HepG2 (cell line): Measurements from ENCODE around the gene ASB16. TPM values are rescaled to one million over a fixed set of nuclear protein-coding genes. Genes with fewer than 3 reads are reported as not detected.

Experiments
- GTF2F1 ChIP-seq: fragments of 150-350 bp; IDR thresholded peaks from 2 replicates; pipeline ENCODE4 v1.6.1; 2014; ENCODE audit warnings: low read length
- HCFC1 ChIP-seq: fragments of 150-350 bp; IDR thresholded peaks from 2 replicates; pipeline ENCODE4 v1.6.1; 2014; ENCODE audit warnings: low read depth, low read length
- NFE2 ChIP-seq: sonication (generic); formaldehyde crosslinking; IDR thresholded peaks from 2 replicates; pipeline ENCODE4 v1.4.0; 2020; ENCODE audit warnings: missing genetic modification reagents
- RBFOX2 ChIP-seq: fragments of 200-400 bp; formaldehyde crosslinking; IDR thresholded peaks from 2 replicates; pipeline ENCODE4 v1.6.1; 2017; ENCODE audit warnings: low read depth, mild to moderate bottlenecking, low read length
- SAP130 ChIP-seq: IDR thresholded peaks from 2 replicates; pipeline ENCODE4 v1.6.1; 2016; ENCODE audit warnings: low read depth
- ZNF343 ChIP-seq: sonication (generic); formaldehyde crosslinking; IDR thresholded peaks from 2 replicates; pipeline ENCODE4 v1.4.0; 2020; ENCODE audit warnings: mild to moderate bottlenecking, missing genetic modification reagents
- ZNF615 ChIP-seq: sonication (generic); formaldehyde crosslinking; IDR thresholded peaks from 2 replicates; pipeline ENCODE4 v1.5.0; 2020; ENCODE audit warnings: mild to moderate bottlenecking, missing genetic modification reagents, borderline replicate concordance
- ZNF83 ChIP-seq: sonication (generic); formaldehyde crosslinking; IDR thresholded peaks from 2 replicates; pipeline ENCODE4 v1.4.0; 2020; ENCODE audit warnings: missing genetic modification reagents, mild to moderate bottlenecking, borderline replicate concordance
- polyA plus RNA-seq, 8 experiments: library from polyadenylated mRNA; depleted of rRNA in 3 of 8; stranded (reverse) in 7 of 8; unstranded in 1 of 8; fragments of >200 nt; fragmentation: Illumina TruSeq in 4 of 8; extraction: Trizol in 4 of 8; gene quantifications; 2 replicates each; pipeline versions ENCODE4 v1.2.1 to v1.2.3, GENCODE V29; 2011 to 2016; ENCODE audit warnings: low read depth in 4 of 8, missing spikeins in 1 of 8, mixed read lengths in 1 of 8; ENCODE audit not compliant: insufficient read depth in 1 of 8
- total RNA-seq, 5 experiments: library from RNA; depleted of rRNA; stranded (reverse); fragments of >200 nt; fragmentation: Illumina TruSeq; extraction: Trizol; gene quantifications; 2 replicates each; pipeline ENCODE4 v1.2.3, GENCODE V29; 2016; ENCODE audit warnings: low read depth in 1 of 5
- TF ChIP-seq, protein P1 (sequence below): IDR thresholded peaks from 2 replicates; pipeline ENCODE4 v1.6.1; 2016; ENCODE audit warnings: low read depth, missing genetic modification reagents, missing compliant biosample characterization
- TF ChIP-seq, protein P2 (sequence below), 2 experiments: sonication (generic) in 1 of 2; formaldehyde crosslinking in 1 of 2; IDR thresholded peaks; 2 replicates each; pipeline versions ENCODE4 v1.4.0 to v1.6.1; 2018 to 2020; ENCODE audit warnings: missing genetic modification reagents in 2 of 2, borderline replicate concordance in 1 of 2, low read depth in 1 of 2, mild to moderate bottlenecking in 1 of 2, missing biosample characterization in 1 of 2
- TF ChIP-seq, protein P3 (sequence below): sonication (generic); formaldehyde crosslinking; IDR thresholded peaks from 2 replicates; pipeline ENCODE4 v1.4.0; 2020; ENCODE audit warnings: mild to moderate bottlenecking, missing genetic modification reagents
- TF ChIP-seq, protein P4 (sequence below): sonication (generic); formaldehyde crosslinking; IDR thresholded peaks from 2 replicates; pipeline ENCODE4 v1.4.0; 2020; ENCODE audit warnings: missing genetic modification reagents, borderline replicate concordance
- TF ChIP-seq, protein P5 (sequence below): fragments of 450-650 bp; IDR thresholded peaks from 2 replicates; pipeline ENCODE4 v1.6.1; 2016

Gene ASB16
- total and polyA plus RNA-seq, 2 of the 13 experiments (the other 11 are each of a cell fraction or from before 2014, with no cell fraction given), result 0.07 TPM; not detected in 1

DNA sequence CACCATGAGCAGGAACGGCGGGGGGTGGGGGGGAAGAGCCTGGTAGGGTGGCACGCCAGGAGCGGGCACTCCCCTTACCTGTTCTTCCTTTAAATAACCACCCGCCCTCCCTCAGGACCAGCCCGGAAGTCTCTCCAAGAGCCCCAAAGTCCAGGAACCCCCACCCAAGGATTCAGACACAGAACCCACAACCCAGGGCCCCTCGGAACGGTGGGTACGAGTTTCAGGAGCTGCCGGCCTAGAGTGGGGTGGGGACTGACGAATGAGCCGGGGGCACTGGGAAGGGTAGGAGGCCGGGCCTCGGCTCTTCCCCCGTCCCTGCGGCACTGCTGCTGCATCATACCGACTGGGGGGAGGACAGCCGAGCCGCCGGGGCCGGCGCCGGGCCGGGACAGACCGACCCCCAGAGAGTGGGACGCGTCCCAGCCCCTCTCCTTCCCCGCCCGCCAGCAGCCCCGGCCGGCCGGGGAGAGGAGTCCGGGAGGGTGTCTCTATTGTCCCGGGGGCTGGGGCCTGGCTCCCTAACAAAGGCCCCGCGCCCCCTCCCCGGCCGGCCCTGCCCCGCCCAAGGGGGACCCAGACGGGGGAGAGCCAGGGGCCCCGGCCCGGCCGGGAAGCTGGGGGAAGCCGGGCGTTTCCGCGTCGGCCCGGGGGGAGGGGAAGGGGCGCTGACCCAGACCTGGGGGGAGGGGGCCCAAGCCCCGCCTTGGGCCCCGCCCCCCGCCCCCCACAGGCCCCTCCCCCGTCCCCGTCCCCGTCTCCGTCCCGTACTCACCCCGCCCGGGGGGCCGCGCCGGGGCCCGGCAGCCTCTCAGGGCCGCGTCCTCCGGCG lies 28.4 kb downstream of the ASB16 start (continued):
- TF ChIP-seq, protein P1, sequence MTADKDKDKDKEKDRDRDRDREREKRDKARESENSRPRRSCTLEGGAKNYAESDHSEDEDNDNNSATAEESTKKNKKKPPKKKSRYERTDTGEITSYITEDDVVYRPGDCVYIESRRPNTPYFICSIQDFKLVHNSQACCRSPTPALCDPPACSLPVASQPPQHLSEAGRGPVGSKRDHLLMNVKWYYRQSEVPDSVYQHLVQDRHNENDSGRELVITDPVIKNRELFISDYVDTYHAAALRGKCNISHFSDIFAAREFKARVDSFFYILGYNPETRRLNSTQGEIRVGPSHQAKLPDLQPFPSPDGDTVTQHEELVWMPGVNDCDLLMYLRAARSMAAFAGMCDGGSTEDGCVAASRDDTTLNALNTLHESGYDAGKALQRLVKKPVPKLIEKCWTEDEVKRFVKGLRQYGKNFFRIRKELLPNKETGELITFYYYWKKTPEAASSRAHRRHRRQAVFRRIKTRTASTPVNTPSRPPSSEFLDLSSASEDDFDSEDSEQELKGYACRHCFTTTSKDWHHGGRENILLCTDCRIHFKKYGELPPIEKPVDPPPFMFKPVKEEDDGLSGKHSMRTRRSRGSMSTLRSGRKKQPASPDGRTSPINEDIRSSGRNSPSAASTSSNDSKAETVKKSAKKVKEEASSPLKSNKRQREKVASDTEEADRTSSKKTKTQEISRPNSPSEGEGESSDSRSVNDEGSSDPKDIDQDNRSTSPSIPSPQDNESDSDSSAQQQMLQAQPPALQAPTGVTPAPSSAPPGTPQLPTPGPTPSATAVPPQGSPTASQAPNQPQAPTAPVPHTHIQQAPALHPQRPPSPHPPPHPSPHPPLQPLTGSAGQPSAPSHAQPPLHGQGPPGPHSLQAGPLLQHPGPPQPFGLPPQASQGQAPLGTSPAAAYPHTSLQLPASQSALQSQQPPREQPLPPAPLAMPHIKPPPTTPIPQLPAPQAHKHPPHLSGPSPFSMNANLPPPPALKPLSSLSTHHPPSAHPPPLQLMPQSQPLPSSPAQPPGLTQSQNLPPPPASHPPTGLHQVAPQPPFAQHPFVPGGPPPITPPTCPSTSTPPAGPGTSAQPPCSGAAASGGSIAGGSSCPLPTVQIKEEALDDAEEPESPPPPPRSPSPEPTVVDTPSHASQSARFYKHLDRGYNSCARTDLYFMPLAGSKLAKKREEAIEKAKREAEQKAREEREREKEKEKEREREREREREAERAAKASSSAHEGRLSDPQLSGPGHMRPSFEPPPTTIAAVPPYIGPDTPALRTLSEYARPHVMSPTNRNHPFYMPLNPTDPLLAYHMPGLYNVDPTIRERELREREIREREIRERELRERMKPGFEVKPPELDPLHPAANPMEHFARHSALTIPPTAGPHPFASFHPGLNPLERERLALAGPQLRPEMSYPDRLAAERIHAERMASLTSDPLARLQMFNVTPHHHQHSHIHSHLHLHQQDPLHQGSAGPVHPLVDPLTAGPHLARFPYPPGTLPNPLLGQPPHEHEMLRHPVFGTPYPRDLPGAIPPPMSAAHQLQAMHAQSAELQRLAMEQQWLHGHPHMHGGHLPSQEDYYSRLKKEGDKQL (CRISPR knock-in tag), result no peak
- TF ChIP-seq ZNF615 (CRISPR knock-in tag) (0 out of 2 replicates have a peak, but pooled peaks have one; percentile 39), RBFOX2 (peak; percentile 64), NFE2 (no peak), ZNF83 (CRISPR knock-in tag) (peak; percentile 88; the same call in 1 of the 2 replicates), HCFC1 (no peak), ZNF343 (CRISPR knock-in tag) (0 out of 2 replicates have a peak, but pooled peaks have one; percentile 42), SAP130 (CRISPR knock-in tag) (peak; percentile 43), GTF2F1 (no peak)
- TF ChIP-seq, protein P2, sequence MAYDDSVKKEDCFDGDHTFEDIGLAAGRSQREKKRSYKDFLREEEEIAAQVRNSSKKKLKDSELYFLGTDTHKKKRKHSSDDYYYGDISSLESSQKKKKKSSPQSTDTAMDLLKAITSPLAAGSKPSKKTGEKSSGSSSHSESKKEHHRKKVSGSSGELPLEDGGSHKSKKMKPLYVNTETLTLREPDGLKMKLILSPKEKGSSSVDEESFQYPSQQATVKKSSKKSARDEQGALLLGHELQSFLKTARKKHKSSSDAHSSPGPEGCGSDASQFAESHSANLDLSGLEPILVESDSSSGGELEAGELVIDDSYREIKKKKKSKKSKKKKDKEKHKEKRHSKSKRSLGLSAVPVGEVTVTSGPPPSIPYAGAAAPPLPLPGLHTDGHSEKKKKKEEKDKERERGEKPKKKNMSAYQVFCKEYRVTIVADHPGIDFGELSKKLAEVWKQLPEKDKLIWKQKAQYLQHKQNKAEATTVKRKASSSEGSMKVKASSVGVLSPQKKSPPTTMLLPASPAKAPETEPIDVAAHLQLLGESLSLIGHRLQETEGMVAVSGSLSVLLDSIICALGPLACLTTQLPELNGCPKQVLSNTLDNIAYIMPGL (CRISPR knock-in tag; IDR thresholded peaks at IDR 0.05; ENCODE audit: borderline replicate concordance in 1 of 2, low read depth in 1 of 2), result 0 out of 4 replicates have a peak, but pooled peaks of 1 of the 2 experiments have one; percentile 22
- TF ChIP-seq, protein P3, sequence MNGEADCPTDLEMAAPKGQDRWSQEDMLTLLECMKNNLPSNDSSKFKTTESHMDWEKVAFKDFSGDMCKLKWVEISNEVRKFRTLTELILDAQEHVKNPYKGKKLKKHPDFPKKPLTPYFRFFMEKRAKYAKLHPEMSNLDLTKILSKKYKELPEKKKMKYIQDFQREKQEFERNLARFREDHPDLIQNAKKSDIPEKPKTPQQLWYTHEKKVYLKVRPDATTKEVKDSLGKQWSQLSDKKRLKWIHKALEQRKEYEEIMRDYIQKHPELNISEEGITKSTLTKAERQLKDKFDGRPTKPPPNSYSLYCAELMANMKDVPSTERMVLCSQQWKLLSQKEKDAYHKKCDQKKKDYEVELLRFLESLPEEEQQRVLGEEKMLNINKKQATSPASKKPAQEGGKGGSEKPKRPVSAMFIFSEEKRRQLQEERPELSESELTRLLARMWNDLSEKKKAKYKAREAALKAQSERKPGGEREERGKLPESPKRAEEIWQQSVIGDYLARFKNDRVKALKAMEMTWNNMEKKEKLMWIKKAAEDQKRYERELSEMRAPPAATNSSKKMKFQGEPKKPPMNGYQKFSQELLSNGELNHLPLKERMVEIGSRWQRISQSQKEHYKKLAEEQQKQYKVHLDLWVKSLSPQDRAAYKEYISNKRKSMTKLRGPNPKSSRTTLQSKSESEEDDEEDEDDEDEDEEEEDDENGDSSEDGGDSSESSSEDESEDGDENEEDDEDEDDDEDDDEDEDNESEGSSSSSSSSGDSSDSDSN (CRISPR knock-in tag), result peak; percentile 53
- TF ChIP-seq, protein P4, sequence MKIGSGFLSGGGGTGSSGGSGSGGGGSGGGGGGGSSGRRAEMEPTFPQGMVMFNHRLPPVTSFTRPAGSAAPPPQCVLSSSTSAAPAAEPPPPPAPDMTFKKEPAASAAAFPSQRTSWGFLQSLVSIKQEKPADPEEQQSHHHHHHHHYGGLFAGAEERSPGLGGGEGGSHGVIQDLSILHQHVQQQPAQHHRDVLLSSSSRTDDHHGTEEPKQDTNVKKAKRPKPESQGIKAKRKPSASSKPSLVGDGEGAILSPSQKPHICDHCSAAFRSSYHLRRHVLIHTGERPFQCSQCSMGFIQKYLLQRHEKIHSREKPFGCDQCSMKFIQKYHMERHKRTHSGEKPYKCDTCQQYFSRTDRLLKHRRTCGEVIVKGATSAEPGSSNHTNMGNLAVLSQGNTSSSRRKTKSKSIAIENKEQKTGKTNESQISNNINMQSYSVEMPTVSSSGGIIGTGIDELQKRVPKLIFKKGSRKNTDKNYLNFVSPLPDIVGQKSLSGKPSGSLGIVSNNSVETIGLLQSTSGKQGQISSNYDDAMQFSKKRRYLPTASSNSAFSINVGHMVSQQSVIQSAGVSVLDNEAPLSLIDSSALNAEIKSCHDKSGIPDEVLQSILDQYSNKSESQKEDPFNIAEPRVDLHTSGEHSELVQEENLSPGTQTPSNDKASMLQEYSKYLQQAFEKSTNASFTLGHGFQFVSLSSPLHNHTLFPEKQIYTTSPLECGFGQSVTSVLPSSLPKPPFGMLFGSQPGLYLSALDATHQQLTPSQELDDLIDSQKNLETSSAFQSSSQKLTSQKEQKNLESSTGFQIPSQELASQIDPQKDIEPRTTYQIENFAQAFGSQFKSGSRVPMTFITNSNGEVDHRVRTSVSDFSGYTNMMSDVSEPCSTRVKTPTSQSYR (CRISPR knock-in tag), result peak; percentile 54
- TF ChIP-seq, protein P5, sequence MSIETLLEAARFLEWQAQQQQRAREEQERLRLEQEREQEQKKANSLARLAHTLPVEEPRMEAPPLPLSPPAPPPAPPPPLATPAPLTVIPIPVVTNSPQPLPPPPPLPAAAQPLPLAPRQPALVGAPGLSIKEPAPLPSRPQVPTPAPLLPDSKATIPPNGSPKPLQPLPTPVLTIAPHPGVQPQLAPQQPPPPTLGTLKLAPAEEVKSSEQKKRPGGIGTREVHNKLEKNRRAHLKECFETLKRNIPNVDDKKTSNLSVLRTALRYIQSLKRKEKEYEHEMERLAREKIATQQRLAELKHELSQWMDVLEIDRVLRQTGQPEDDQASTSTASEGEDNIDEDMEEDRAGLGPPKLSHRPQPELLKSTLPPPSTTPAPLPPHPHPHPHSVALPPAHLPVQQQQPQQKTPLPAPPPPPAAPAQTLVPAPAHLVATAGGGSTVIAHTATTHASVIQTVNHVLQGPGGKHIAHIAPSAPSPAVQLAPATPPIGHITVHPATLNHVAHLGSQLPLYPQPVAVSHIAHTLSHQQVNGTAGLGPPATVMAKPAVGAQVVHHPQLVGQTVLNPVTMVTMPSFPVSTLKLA, result no peak
